ENCODE results near the gene SYNGAP1.
"Not testable (repeated sequence)": the region's sequence is repeated elsewhere in the genome, so short reads cannot be mapped to it uniquely, and the experiment has no call there.

SYNGAP1 gene

DNA sequence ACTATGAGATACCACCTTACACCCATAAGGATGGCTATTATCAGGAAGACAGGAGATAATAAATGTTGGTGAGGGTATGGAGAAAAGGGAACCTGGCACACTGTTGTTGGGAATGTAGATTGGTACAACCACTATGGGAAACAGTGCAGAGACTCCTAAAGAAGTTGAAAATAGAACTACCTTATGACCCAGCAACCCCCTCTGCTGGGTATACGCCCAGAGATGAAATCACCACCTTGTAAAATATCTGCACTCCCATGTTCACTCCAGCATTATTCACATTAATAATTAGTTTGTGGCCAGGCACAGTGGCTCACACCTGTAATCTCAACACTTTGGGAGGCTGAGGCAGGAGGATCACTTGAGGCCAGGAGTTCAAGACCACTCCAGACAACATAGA is 61.3 kb downstream of the SYNGAP1 start:
- Histone ChIP-seq H3K27me3 (ENCODE audit: low read length) (0 out of 2 replicates have a peak, but pooled peaks cover 5% of the 10 kb centered on the region), H3K9ac (ENCODE audit: low read length) (no peak overlapping the region), H3K9me2 (replicated peaks; ENCODE audit: insufficient read depth, low read length) (no peaks in the 10 kb centered on the region), H3F3A (ENCODE audit: insufficient read depth) (no peaks in the 10 kb centered on the region), H3K4me3 (ENCODE audit: insufficient read depth, low read length, poor library complexity, severe bottlenecking) (no peak overlapping the region), H2AFZ (ENCODE audit: low read depth, low read length, severe bottlenecking) (no peak overlapping the region), H4K20me1 (ENCODE audit: low read depth, low read length) (no peaks in the 10 kb centered on the region), H3K27ac (ENCODE audit: low read depth, low read length) (no peak overlapping the region), H3K9me3 (ENCODE audit: insufficient read depth, low read length) (no peaks in the 10 kb centered on the region), H3K79me2 (ENCODE audit: insufficient read depth, low read length) (no peaks in the 10 kb centered on the region), H3K36me3 (ENCODE audit: low read length) (no peaks in the 10 kb centered on the region), H3K4me2 (ENCODE audit: low read depth, low read length, poor library complexity, severe bottlenecking) (no peak overlapping the region)
- TF ChIP-seq, protein P1, sequence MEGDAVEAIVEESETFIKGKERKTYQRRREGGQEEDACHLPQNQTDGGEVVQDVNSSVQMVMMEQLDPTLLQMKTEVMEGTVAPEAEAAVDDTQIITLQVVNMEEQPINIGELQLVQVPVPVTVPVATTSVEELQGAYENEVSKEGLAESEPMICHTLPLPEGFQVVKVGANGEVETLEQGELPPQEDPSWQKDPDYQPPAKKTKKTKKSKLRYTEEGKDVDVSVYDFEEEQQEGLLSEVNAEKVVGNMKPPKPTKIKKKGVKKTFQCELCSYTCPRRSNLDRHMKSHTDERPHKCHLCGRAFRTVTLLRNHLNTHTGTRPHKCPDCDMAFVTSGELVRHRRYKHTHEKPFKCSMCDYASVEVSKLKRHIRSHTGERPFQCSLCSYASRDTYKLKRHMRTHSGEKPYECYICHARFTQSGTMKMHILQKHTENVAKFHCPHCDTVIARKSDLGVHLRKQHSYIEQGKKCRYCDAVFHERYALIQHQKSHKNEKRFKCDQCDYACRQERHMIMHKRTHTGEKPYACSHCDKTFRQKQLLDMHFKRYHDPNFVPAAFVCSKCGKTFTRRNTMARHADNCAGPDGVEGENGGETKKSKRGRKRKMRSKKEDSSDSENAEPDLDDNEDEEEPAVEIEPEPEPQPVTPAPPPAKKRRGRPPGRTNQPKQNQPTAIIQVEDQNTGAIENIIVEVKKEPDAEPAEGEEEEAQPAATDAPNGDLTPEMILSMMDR (IDR thresholded peaks at IDR 0.05; ENCODE audit: insufficient read depth, low read length, poor library complexity, severe bottlenecking): no peak

DNA sequence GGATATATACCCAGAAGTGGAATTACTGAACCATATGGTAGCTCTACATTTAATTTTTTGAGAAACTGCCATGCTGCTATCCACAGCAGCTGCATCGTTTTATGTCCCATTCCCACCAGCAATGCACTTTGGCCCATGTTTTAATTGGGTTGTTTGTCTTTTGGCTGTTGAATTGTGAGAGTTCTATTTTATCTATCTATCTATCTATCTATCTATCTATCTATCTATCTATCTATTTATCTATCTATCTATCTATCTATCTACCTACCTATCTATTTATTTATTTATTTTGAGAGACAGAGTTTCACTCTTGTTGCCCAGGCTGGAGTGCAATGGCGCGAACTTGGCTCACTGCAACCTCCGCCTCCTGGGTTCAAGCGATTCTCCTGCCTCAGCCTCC is 62.8 kb downstream of the SYNGAP1 start:
- not testable (repeated sequence) for H3F3A ChIP-seq (ENCODE audit: insufficient read depth); H4K20me1 ChIP-seq (ENCODE audit: low read depth, low read length); H3K9me2 ChIP-seq (replicated peaks; ENCODE audit: insufficient read depth, low read length); H3K27ac ChIP-seq (ENCODE audit: low read depth, low read length); H3K36me3 ChIP-seq (ENCODE audit: low read length); H3K9me3 ChIP-seq (ENCODE audit: insufficient read depth, low read length); H3K4me2 ChIP-seq (ENCODE audit: low read depth, low read length, poor library complexity, severe bottlenecking); H3K79me2 ChIP-seq (ENCODE audit: insufficient read depth, low read length); H3K27me3 ChIP-seq (ENCODE audit: low read length); H3K4me3 ChIP-seq (ENCODE audit: insufficient read depth, low read length, poor library complexity, severe bottlenecking); H2AFZ ChIP-seq (ENCODE audit: low read depth, low read length, severe bottlenecking); H3K9ac ChIP-seq (ENCODE audit: low read length)

DNA sequence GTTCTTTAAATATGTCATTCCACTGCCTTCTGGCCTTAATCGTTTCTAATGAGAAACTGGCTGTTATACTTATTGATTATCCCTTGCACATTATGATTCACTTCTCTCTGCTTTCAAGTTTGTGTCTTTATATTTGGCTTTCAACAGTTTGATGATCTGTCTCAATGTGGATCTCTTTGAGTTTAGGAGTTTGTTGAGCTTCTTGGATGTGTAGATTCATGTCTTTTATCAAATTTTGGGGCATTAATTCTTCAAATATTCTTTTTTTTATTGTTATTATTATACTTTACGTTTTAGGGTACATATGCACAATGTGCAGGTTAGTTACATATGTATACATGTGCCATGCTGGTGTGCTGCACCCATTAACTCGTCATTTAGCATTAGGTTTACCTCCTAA is 63.8 kb downstream of the SYNGAP1 start:
- Histone ChIP-seq H3K36me3 (ENCODE audit: low read length) (no peaks in the 10 kb centered on the region), H3K27ac (ENCODE audit: low read depth, low read length) (no peak overlapping the region), H3F3A (ENCODE audit: insufficient read depth) (no peaks in the 10 kb centered on the region), H3K79me2 (ENCODE audit: insufficient read depth, low read length) (no peaks in the 10 kb centered on the region), H3K4me2 (ENCODE audit: low read depth, low read length, poor library complexity, severe bottlenecking) (no peak overlapping the region), H3K9me3 (ENCODE audit: insufficient read depth, low read length) (no peaks in the 10 kb centered on the region), H4K20me1 (ENCODE audit: low read depth, low read length) (no peaks in the 10 kb centered on the region), H3K9me2 (replicated peaks; ENCODE audit: insufficient read depth, low read length) (no peaks in the 10 kb centered on the region), H2AFZ (ENCODE audit: low read depth, low read length, severe bottlenecking) (no peak overlapping the region), H3K4me3 (ENCODE audit: insufficient read depth, low read length, poor library complexity, severe bottlenecking) (no peak overlapping the region), H3K9ac (ENCODE audit: low read length) (no peak overlapping the region), H3K27me3 (ENCODE audit: low read length) (0 out of 2 replicates have a peak, but pooled peaks cover 2% of the 10 kb centered on the region)
- TF ChIP-seq, protein P1 (IDR thresholded peaks at IDR 0.05; ENCODE audit: insufficient read depth, low read length, poor library complexity, severe bottlenecking): no peak
- no peak for TF ChIP-seq EZH2phosphoT487 (conservative IDR thresholded peaks at IDR 0.05; ENCODE audit: low read length)

DNA sequence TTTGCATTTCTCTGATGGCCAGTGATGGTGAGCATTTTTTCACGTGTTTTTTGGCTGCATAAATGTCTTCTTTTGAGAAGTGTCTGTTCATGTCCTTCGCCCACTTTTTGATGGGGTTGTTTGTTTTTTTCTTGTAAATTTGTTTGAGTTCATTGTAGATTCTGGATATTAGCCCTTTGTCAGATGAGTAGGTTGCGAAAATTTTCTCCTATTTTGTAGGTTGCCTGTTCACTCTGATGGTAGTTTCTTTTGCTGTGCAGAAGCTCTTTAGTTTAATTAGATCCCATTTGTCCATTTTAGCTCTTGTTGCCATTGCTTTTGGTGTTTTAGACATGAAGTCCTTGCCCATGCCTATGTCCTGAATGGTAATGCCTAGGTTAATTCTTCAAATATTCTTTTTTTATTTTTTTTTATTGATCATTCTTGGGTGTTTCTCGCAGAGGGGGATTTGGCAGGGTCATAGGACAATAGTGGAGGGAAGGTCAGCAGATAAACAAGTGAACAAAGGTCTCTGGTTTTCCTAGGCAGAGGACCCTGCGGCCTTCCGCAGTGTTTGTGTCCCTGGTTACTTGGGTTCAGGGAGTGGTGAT is 64.9 kb downstream of the SYNGAP1 start:
- H4K20me1 ChIP-seq (ENCODE audit: low read depth, low read length); H3K27me3 ChIP-seq (ENCODE audit: low read length): not testable (repeated sequence)

DNA sequence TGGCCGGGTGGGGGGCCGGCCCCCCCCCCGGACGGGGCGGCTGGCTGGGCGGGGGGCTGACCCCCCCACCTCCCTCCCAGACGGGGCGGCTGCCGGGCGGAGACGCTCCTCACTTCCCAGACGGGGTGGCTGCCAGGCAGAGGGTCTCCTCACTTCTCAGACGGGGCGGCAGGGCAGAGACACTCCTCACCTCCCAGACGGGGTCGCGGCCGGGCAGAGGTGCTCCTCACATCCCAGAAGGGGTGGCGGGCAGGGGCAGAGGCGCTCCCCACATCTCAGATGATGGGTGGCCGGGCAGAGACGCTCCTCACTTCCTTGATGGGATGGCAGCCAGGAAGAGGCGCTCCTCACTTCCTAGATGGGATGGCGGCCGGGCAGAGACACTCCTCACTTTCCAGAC is 65.8 kb downstream of the SYNGAP1 start:
- H3K4me3 ChIP-seq (ENCODE audit: insufficient read depth, low read length, poor library complexity, severe bottlenecking); H3F3A ChIP-seq (ENCODE audit: insufficient read depth); H3K27ac ChIP-seq (ENCODE audit: low read depth, low read length); H4K20me1 ChIP-seq (ENCODE audit: low read depth, low read length); H3K9me3 ChIP-seq (ENCODE audit: insufficient read depth, low read length); H3K4me2 ChIP-seq (ENCODE audit: low read depth, low read length, poor library complexity, severe bottlenecking); H3K79me2 ChIP-seq (ENCODE audit: insufficient read depth, low read length); H3K9ac ChIP-seq (ENCODE audit: low read length); H3K9me2 ChIP-seq (replicated peaks; ENCODE audit: insufficient read depth, low read length); H2AFZ ChIP-seq (ENCODE audit: low read depth, low read length, severe bottlenecking); H3K36me3 ChIP-seq (ENCODE audit: low read length); H3K27me3 ChIP-seq (ENCODE audit: low read length): not testable (repeated sequence)

More for the DNA sequence above, 64.9 kb downstream of the SYNGAP1 start:
- not testable (repeated sequence) for H3K9me3 ChIP-seq (ENCODE audit: insufficient read depth, low read length); H3K79me2 ChIP-seq (ENCODE audit: insufficient read depth, low read length); H3K9me2 ChIP-seq (replicated peaks; ENCODE audit: insufficient read depth, low read length); H3K9ac ChIP-seq (ENCODE audit: low read length); H3F3A ChIP-seq (ENCODE audit: insufficient read depth); H3K4me3 ChIP-seq (ENCODE audit: insufficient read depth, low read length, poor library complexity, severe bottlenecking); H3K4me2 ChIP-seq (ENCODE audit: low read depth, low read length, poor library complexity, severe bottlenecking); H3K36me3 ChIP-seq (ENCODE audit: low read length); H3K27ac ChIP-seq (ENCODE audit: low read depth, low read length); H2AFZ ChIP-seq (ENCODE audit: low read depth, low read length, severe bottlenecking)
